ENCODE data around the gene ABL1. TPM values are rescaled to one million over a fixed set of nuclear protein-coding genes. Genes with fewer than 3 reads are reported as not detected.

ABL1 gene
- total RNA-seq, 1 donor from 2014 or later, result 52.1 TPM

- intact Hi-C loops (cut with DNase I), result no loop called here
- no peaks in the 10 kb centered on the region for H3K27me3 ChIP-seq
- peaks cover 4% of the 10 kb centered on the region for H3K36me3 ChIP-seq
- peaks cover 42% of the 10 kb centered on the region for H3K4me1 ChIP-seq
- DNase-seq (no peak), ATAC-seq (no peak)
- no peak overlapping the region for H3K27ac ChIP-seq
- no peak overlapping the region for H3K4me3 ChIP-seq
- H3K9me3 ChIP-seq, result no peaks in the 10 kb centered on the region
- TF ChIP-seq CTCF (IDR thresholded peaks at IDR 0.05), result no peak
These were observed 14.3 kb downstream of the ABL1 start for GRCh38 chr9:130849356-130849755.

- TF ChIP-seq CTCF (IDR thresholded peaks at IDR 0.05), result no peak
- Histone ChIP-seq H3K9me3 (no peaks in the 10 kb centered on the region), H3K4me1 (peaks cover 10% of the 10 kb centered on the region), H3K27me3 (no peaks in the 10 kb centered on the region), H3K27ac (no peak overlapping the region), H3K36me3 (peaks cover 39% of the 10 kb centered on the region), H3K4me3 (no peak overlapping the region)
- DNase-seq (no peak), ATAC-seq (no peak)
- intact Hi-C loops (cut with DNase I), result no loop called here
These were observed 17.7 kb downstream of the ABL1 start for GRCh38 chr9:130852801-130853200.

- intact Hi-C loops (cut with DNase I), result no loop called here
- DNase-seq (no peak), ATAC-seq (no peak)
- Histone ChIP-seq H3K27me3 (no peaks in the 10 kb centered on the region), H3K36me3 (peaks cover 40% of the 10 kb centered on the region), H3K4me1 (no peaks in the 10 kb centered on the region), H3K4me3 (no peak overlapping the region), H3K9me3 (no peaks in the 10 kb centered on the region), H3K27ac (no peak overlapping the region)
- TF ChIP-seq CTCF (IDR thresholded peaks at IDR 0.05), result no peak
These were observed 19.0 kb downstream of the ABL1 start for GRCh38 chr9:130854092-130854491.

GRCh38 chr9:130854835-130855234 lies 19.8 kb downstream of the ABL1 start:
- Histone ChIP-seq H3K4me3 (no peak overlapping the region), H3K9me3 (no peaks in the 10 kb centered on the region), H3K27me3 (no peaks in the 10 kb centered on the region), H3K36me3 (peaks cover 40% of the 10 kb centered on the region), H3K4me1 (peaks cover 1% of the 10 kb centered on the region), H3K27ac (no peak overlapping the region)
- ATAC-seq, result no peak
- peak; percentile 6 for TF ChIP-seq CTCF (IDR thresholded peaks at IDR 0.05)
- intact Hi-C loops (cut with DNase I), result no loop called here
- DNase-seq, result no peak

- no peaks in the 10 kb centered on the region for H3K27me3 ChIP-seq
- H3K36me3 ChIP-seq, result peaks cover 40% of the 10 kb centered on the region
- ATAC-seq (no peak), DNase-seq (no peak)
- H3K27ac ChIP-seq, result no peak overlapping the region
- no peak for TF ChIP-seq CTCF (IDR thresholded peaks at IDR 0.05)
- no peaks in the 10 kb centered on the region for H3K9me3 ChIP-seq
- no peak overlapping the region for H3K4me3 ChIP-seq
- H3K4me1 ChIP-seq, result peaks cover 18% of the 10 kb centered on the region
- intact Hi-C loops (cut with DNase I), result no loop called here
These were observed 21.4 kb downstream of the ABL1 start for GRCh38 chr9:130856474-130856873.
